WERI-Rb-1 (cell line): Measurements from ENCODE around the gene TRDMT1.

ENCODE experiments used
- DNase-seq: peaks from one replicate; pipeline ENCODE4 v3.0.0-alpha.2; 2020
- H3K27ac ChIP-seq: fragments of 250-450 bp; sonication (Bioruptor Pico); 2 replicates; pipeline ENCODE4 v1.5.1; 2020; ENCODE audit warnings: mild to moderate bottlenecking, moderate library complexity
- H3K27me3 ChIP-seq: fragments of 250-450 bp; sonication (Bioruptor Pico); 2 replicates; pipeline ENCODE4 v1.5.1; 2021; ENCODE audit warnings: mild to moderate bottlenecking, low read depth, moderate library complexity; ENCODE audit not compliant: insufficient read depth, severe bottlenecking
- H3K36me3 ChIP-seq: fragments of 250-450 bp; sonication (Bioruptor Pico); 2 replicates; pipeline ENCODE4 v1.5.1; 2020; ENCODE audit warnings: mild to moderate bottlenecking, moderate library complexity
- H3K4me3 ChIP-seq: 2 replicates; pipeline ENCODE4 v1.5.1; 2011; ENCODE audit warnings: low read depth, mild to moderate bottlenecking, control low read depth, low read length
- H3K9me3 ChIP-seq: fragments of 250-450 bp; sonication (Bioruptor Pico); 2 replicates; pipeline ENCODE4 v1.5.1; 2021; ENCODE audit warnings: mild to moderate bottlenecking, moderate library complexity; ENCODE audit not compliant: severe bottlenecking
- CTCF ChIP-seq: IDR thresholded peaks from 2 replicates; pipeline ENCODE4 v1.5.1; 2011; ENCODE audit warnings: low read depth, mild to moderate bottlenecking, control low read depth, inconsistent platforms, low read length

TRDMT1 gene

GRCh38 chr10:17177014-17177413 lies 24.5 kb downstream of the TRDMT1 start:
- no peaks in the 10 kb centered on the region for H3K27me3 ChIP-seq
- no peaks in the 10 kb centered on the region for H3K36me3 ChIP-seq
- H3K9me3 ChIP-seq = no peaks in the 10 kb centered on the region
- no peak overlapping the region for H3K27ac ChIP-seq
- no peak for TF ChIP-seq CTCF
- DNase-seq = no peak
- no peak overlapping the region for H3K4me3 ChIP-seq

- TF ChIP-seq CTCF = no peak
- Histone ChIP-seq H3K27ac (no peak overlapping the region), H3K9me3 (no peaks in the 10 kb centered on the region), H3K4me3 (no peak overlapping the region), H3K36me3 (no peaks in the 10 kb centered on the region), H3K27me3 (no peaks in the 10 kb centered on the region)
- DNase-seq = no peak
Measured at GRCh38 chr10:17176091-17176490, 25.4 kb downstream of the TRDMT1 start.

GRCh38 chr10:17175551-17175950 lies 25.9 kb downstream of the TRDMT1 start:
- no peak for TF ChIP-seq CTCF
- Histone ChIP-seq H3K36me3 (no peaks in the 10 kb centered on the region), H3K9me3 (no peaks in the 10 kb centered on the region), H3K27ac (no peak overlapping the region), H3K4me3 (no peak overlapping the region), H3K27me3 (no peaks in the 10 kb centered on the region)
- no peak for DNase-seq

- no peak overlapping the region for H3K4me3 ChIP-seq
- TF ChIP-seq CTCF = no peak
- no peaks in the 10 kb centered on the region for H3K36me3 ChIP-seq
- H3K9me3 ChIP-seq = no peaks in the 10 kb centered on the region
- no peak overlapping the region for H3K27ac ChIP-seq
- no peak for DNase-seq
- H3K27me3 ChIP-seq = no peaks in the 10 kb centered on the region
Measured at GRCh38 chr10:17174626-17175025, 26.8 kb downstream of the TRDMT1 start.

GRCh38 chr10:17171141-17171641 lies 30.3 kb downstream of the TRDMT1 start:
- Histone ChIP-seq H3K4me3 (no peak overlapping the region), H3K27me3 (no peaks in the 10 kb centered on the region), H3K9me3 (no peaks in the 10 kb centered on the region), H3K36me3 (no peaks in the 10 kb centered on the region), H3K27ac (no peak overlapping the region)
- DNase-seq = no peak
- TF ChIP-seq CTCF = no peak

GRCh38 chr10:17169803-17170202 lies 31.7 kb downstream of the TRDMT1 start:
- no peak for DNase-seq
- Histone ChIP-seq H3K4me3 (no peak overlapping the region), H3K27ac (no peak overlapping the region), H3K9me3 (no peaks in the 10 kb centered on the region), H3K27me3 (no peaks in the 10 kb centered on the region), H3K36me3 (no peaks in the 10 kb centered on the region)
- no peak for TF ChIP-seq CTCF
